COLO668 (cell line): ENCODE data around the gene NAV2.
A peak's percentile ranks its signal among the peaks of the same experiment; 100 is the strongest.

Experiments
- DNase-seq: peaks from one replicate; lab custom pipeline; 2025; ENCODE audit not compliant: unreplicated experiment; lab: John Stamatoyannopoulos, UW

Gene NAV2

GRCh38 chr11:20011307-20011951 is 298.8 kb downstream of the NAV2 start:
- no peak for DNase-seq

DNA sequence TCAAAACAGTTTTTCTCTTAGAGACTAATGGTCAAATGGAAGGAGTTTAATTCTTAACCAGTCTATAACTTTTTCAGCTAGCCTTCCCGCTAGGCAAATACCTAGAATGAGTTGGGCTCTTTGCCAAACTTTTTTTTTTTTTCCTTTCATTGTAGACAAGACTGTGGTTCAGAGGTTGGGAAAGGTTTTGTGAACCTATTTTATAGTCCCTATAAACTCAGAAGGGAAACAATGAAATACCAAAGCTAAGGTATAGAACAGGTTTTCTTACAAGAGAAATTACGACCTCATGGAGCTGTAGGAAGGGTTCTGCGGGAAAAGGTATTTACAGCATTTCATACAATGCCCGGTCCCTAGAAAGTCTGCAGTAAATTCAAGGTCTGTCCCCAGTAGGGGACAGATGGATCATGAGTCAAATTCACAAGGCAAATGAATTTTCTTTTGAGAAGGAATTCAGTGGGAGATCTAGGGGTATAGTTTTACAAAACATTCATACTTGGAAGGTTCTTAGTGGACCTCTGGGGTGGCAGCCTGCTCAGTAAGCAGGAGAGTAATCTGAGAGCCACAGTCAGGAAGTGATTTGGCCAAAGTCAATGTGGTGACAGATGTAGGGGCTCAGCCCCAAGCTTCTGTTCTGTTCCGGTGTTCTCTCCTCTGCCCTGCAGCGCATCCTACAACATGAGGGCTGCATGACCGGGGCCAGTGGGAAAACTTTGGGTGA is 300.9 kb downstream of the NAV2 start:
- DNase-seq, result peak; percentile 44

GRCh38 chr11:20014067-20014402 is 301.4 kb downstream of the NAV2 start:
- DNase-seq, result no peak

GRCh38 chr11:20015101-20015500 is 302.5 kb downstream of the NAV2 start:
- no peak for DNase-seq

DNA sequence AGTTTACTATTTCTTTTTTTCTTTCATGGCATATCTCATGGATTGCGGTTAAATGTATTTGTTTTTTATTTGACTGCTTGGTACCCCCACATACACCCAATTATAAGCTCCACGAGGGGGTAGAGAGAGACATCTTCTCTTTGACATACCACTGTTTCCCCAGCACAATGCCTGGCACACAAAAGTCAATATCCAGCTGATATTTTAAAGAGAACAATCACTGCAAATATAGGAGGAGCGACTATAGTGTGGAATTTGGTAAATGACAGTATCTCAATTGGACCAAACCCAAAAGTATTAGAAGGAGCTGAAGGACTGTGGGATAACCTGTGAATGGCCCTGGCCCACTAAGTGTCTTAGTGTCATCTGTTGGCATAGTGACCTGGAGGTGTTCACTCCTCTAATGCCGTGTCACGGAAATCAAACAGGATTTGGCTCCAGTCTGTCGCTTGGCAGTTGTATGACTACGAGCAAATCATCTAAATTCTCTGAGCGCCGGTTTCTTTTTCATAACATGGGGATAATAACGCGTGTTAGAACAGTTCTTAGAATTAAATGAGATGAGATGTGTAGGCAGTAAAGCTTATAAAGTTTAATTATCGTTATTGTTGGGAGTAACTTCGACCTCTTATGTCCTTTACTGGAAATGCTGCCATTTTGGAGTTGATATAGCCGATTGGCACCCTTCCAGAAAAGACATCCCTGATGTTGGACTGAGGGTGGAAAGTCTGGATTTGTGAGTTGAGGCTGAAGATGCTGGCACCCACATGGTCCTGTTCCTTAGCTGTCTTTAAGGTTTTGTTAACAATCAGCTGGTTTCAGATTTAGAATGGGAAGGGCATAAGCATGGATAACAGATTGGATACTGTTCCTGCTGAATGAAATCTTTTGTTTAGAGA is 303.1 kb downstream of the NAV2 start:
- no peak for DNase-seq

DNA sequence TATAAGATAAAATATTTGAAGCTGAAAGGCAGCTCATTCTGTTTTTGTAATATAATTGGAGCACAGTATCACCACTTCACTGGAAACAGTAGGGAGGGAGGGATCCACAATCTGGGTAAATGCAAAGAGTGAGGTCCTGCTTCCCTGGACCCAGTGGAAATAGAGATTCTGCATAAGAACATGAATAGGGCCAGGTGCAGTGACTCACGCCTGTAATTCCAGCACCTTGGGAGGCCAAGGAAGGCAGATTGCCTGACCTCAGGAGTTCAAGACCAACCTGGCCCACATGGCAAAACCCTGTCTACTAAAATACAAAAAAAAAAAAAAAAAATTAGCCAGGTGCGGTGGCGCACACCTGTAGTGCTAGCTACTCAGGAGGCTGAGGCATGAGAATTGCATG is 303.9 kb downstream of the NAV2 start:
- no peak for DNase-seq

DNA sequence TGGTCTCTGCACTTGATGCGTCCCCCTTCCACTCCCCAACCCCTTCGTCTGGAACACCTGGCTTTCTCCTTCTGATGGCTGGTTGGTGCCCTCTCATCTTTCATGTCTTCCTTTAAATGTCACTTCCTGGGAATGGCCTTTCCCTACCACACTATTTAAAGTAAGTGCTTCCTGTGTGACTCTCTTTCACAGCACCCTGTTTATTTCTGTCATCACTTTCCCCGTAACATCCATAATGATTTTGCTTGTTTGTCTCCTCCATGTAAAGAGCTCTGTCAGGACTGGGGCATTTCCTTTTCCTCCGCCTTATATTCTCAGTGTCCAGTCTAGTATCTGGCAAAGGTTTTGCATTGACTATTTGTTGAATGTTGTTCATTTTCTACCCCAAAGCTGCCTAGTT is 304.7 kb downstream of the NAV2 start:
- DNase-seq, result no peak

DNA sequence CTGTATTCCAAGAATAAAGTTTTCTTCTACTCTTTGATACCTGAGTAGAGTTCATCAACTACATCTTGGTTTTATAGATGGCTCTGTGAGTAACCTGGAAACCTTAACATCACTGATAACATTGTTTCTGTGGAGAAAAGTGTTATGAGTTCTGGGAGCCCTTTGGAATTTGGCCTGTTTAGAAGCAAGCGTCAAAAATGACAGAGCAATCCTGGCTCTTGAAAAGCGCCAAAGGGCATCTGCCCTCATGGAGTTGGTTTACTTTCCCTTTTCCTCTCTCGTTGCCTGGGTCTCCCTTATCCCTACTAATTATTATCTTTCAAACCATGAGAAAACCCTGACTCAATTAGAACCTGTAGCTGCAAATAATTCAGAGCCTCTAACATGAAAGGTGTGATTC is 307.6 kb downstream of the NAV2 start:
- no peak for DNase-seq

DNA sequence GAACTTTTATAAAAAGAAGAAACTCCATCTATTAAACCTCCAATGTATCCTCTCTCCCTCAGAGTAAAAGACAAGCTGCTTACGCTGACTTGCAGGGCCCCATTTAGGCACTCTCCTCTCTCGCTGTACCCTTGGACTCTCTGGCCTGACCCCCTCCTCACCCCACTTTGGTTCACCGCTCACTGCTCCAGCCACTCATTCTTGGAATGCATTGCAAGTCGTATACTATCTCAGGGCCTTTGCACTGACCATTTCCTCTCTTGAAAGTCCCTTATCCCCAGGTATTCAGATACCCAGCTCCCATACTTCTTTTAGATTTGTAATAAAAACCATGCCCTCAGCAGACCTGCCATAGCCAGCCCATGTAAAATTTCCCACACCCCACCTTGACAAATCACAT is 308.1 kb downstream of the NAV2 start:
- no peak for DNase-seq

- DNase-seq, result peak; percentile 34
Observed at GRCh38 chr11:20021212-20021611, 308.6 kb downstream of the NAV2 start.

DNA sequence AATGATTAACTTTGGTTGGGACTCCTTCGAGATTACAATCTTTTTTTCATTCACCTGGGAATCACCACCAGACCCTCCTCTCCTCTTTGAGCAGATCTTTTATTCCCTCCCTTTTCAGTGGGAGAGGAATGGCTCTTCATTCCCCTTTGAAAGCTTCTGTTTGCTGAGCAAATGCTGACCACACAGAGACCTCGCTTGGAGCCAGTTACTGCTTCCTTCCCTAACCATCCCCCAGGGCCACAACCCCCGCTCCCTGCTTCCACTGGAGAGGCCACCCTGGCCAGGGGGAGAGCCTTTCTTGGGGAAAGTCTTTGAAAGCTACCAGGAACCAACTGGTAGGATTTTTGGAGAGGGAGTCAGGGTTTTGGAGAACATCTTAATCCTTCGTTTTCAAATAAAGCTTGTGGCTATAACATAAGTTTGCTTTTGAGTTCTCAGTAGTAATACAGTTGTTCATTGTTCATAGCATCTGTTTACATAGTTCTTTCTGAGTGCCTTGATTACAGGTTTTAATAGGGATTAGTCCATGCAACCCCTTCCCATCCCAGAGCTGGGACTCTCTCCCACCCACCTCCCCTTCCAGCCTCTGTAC is 309.2 kb downstream of the NAV2 start:
- DNase-seq, result peak; percentile 42

- peak; percentile 30 for DNase-seq
Observed at GRCh38 chr11:20022363-20023081, 309.9 kb downstream of the NAV2 start.

DNA sequence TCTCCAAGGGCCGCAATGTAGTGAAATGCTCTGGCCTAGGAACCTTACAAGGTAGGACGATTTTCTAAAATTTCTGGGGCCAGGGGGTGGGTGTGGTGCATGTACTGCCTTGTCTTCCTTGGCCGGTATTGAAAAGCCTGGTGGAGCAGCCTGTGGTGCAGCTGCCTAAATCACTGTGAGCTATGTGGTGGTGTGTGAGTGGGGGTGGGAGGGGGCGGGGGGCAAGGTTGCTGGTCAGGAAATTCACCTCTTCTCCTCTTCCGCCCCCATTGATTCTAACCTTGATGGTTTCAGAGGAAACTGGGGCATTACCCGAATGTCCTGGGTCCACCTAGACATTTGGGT is 310.4 kb downstream of the NAV2 start:
- DNase-seq, result no peak

GRCh38 chr11:20024172-20024935 is 311.7 kb downstream of the NAV2 start:
- no peak for DNase-seq

DNA sequence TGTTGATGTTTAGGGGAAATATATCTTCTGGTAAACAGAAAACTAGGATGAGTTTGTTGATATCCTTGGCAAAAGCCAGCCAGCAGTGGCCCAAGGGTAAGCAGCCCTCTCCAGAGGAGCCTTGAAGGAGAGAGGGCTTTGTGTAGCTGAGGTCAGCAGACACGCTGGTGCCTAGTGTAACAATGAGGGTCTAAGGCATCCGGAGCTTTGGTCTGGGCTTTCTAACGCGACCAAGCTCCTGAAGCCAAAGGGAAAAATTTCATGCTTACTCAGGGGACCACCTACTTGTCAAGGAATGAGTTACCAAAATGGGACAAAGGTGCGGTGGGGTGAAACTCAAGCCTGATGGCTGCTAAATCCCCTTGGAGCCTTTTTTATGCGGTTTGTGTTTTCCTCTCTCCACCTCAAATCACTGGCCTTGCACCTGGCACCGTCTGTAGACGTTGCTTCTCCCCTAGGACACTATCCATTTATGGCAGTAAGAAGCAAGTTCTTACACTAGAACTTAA is 312.7 kb downstream of the NAV2 start:
- DNase-seq, result no peak

- peak; percentile 88 for DNase-seq
Observed at GRCh38 chr11:20026629-20027555, 314.3 kb downstream of the NAV2 start.

DNA sequence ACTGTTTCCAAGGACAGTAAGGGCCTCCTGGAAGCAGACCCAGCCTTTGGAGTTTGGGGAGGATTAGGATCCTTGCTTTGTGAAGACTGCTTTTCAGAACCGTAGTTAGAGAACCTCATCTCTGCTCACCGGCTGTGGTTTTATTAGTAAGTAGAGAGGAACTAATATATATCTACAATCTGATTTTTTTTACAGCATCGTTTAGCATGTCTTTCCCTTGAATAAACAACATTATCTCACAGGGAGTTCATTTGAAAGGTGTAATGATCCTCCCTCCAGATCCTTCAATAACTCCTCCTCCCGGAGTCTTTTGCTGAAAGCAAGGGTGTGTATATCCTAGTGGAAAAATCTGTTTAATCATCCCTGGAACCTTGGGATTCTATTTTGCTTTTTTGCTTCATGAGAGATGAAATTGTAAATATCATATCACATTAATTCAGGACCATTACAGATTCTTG is 314.9 kb downstream of the NAV2 start:
- DNase-seq, result no peak

- no peak for DNase-seq
Observed at GRCh38 chr11:20029193-20029592, 316.6 kb downstream of the NAV2 start.

GRCh38 chr11:20030472-20030871 is 317.8 kb downstream of the NAV2 start:
- no peak for DNase-seq
